Fibroblast of skin of right biceps (primary cell): ENCODE measurements around the gene PPARA.

Experiments
- DNase-seq: peaks from one replicate; pipeline ENCODE4 v3.0.0-alpha.2; 2013

PPARA gene

DNA sequence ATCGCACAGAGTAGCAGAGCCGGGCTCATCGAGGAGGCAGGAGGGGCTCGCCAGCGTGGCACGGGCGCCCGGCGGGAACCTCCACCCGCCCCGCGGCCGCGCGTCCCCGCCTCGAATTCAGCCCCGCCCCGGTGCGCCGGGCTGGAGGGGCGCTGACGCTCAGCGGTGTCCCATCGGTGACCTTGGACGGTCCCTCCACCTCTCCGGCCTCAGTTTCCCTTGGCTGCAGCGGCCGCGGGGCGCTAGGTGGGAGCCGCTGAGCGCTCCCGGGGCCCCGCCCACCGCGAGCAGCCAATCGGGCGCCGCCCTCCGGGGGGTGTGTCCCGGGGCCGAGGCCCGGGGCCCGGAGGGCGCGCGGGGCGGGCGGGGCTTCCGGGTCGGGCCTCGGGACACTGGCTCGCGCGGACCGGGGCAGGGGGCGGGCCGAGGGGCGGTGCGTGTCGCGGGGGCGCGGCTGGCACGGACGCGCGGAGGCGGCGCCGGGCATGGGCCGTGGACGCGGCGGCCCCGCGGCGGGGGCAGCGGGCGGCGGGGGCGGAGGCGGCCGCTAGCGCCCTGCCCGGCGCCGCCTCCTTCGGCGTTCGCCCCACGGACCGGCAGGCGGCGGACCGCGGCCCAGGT, at the start of gene PPARA:
Gene PPARA, plus strand, starts transcription at position 493 of the 621 bp plus-strand sequence. CDS start 47,858 bp downstream, outside the sequence.
- DNase-seq = peak; percentile 78

DNA sequence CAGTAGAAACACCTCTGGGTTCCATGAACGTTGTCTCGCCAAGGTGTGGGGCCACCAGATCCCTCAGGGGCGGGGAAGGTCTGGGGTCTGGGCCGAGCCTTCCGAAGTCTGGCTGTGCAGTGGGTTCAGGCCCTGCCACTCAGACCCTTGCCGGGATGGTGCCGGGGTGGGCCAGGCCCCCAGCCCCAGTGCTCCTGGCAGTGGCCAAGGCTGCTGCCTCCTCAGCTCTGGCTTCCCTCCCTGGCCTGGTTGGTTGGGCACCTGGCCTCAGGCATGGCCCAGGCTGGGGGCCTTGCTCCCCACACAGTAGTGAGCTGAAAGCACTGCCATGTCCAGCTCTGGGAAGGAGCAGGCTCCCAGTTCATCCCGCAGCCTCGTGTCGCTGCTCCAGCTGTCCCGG, 48.2 kb upstream of the PPARA start:
- DNase-seq = no peak

DNA sequence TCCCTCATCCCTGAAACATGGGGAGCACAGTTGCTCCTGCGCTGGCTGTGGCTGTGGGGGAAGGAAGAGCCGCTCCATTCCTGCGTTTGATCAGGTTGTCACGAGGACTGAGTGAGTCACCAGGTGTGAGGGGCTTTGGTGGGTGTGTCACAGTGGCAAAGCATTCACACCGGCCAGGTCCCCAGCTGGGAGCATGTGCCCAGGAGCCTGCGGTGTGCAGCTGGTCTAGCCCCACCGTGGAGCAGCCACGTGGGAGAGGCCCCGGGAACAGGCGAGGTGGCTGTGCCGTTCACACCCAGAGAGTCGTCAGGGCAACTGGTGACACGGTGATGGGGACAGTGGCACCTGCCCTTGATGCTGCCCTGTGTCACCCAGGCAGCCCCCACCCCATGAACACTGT, 47.6 kb upstream of the PPARA start:
- no peak for DNase-seq

DNA sequence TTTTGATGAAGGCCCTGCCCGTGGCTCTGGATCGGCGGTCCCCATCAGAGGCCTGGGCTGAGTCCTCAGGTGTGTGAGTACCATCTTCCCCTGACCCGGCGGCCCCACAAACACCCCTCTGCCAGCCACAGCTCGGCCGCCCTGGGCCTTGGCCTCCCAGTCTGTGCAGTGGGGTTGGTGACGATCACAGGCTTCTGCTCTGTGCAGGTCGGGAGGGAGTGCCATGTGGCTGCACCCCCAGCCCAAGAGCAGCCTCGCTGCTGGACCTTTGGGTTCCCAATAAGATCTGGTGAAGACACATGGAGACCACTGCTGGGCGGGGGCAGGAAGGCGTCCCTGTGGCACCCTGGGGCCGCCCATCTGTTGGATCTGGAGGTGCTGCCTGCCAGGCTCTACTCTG, 47.1 kb upstream of the PPARA start:
- DNase-seq = no peak

DNA sequence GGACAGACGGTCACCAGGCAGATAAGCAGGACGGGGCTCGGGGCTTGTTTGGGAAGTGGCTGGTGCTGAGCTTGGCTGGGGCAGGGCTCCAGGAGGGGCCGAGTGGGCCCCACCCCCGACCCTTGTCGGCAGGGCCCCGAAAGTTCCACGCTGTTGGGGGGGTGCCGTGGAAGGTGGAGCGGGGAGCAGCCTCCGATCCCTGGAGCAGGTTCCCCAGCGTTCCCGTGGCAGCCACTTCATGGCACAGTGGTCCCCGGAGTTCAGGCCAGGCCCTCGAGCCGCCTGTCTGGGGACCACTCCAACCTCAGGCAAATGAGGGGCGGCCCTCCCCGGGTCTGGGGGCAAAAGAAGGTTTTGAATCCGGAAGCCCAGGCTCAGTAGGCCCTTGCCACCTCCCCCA, 46.7 kb upstream of the PPARA start:
- no peak for DNase-seq

DNA sequence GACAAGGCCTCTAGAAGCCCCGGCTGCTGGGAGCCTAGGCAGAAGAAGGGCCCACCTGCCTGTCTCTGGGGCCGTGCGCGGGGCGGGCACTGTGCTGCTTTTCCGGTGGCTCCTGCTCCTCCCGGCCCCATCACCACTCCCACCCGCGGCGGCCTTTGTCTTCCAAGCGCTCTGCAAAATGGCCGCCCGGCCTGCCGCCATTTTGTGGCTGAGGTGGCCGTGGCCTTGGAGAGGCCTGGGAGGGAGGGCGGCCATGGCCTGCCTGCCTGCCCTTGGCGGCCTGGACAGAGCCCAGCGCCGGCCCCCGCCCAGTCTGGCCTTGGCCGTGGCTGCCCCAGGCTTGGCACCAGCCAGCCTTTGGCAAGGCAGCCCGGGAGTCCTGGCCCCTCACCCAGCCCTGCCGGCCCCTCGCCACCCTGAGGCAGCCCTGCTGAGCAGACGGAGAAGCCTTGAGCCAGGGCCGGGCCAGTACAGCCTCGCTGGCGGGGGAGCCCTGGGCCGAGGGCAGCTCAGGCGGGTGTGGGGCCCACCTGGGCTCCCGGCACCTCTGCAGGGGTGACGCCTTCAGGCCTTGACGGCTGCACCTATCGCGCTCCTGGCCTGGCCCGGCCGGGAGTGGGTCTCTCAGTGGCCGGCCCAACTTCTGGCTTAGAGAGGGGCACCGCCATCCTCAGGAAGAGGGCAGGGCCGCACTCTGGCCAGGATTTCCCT, 46.0 kb upstream of the PPARA start:
- DNase-seq = no peak

DNA sequence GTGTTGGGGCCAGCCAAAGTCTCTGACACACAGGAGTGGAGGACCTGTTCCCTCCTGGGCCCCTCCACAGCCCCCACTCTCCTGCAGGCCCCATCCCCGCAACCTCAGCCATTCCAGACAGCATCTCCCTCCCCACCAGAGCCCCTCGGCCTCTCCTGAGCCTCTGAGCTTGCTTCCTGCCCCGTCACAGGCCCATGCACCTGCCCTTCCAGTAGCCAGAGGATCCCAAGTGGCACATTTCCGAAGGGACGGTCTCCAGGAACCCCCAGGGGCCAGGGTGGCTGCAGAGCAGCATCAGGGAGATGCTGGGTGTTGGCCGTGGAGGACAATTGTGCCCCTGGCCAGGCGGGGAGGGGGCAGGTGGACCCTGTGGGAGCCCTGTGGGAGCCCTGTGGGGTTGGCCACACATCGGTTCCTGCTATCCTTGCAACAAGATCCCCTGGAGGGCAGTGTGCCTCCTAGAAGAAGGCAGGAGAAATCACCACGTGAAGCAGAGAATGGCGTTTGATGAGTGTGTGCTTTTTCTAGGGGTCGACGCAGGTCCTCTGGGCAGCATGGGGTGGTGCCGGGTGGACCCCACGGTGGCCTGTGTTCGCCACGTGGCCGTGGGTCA, 45.3 kb upstream of the PPARA start:
- DNase-seq = no peak

DNA sequence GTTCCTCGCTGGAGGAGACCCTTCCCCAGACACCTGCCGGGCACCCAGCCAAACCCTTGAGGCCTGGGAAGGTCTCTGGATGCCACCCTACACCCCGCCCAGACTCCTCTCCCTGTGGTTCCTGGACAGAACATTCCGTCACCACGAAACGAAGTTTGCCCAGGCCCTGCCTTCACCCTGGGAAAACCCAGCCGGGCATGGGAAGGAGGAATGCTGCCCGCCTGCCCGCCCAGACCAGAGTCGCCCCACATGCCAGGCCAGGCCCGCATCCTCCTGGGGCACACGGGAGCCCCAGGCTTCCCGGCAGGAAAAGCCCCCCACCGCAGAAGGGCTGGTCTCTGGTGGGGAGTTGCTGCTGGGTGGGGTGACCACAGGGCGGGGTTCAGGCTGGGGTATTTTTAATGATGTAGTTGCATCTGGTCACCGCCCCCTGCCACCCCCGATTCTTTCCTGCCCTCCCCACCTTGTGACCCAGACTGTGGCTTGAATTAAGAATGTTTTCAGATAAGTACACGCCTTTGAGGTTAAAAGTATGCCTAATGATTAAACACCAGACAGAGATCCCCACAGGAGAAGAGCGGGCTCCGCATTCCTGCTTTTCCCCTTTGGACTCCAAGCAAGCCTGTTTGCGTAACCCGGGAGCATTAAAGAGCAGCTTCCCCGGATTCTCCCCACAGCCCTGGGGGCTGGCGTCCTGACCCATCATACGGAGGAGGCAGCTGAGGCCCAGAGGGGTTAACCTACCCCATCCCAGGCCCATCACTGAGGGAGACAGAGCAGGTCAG, 44.6 kb upstream of the PPARA start:
- peak; percentile 74 for DNase-seq

DNA sequence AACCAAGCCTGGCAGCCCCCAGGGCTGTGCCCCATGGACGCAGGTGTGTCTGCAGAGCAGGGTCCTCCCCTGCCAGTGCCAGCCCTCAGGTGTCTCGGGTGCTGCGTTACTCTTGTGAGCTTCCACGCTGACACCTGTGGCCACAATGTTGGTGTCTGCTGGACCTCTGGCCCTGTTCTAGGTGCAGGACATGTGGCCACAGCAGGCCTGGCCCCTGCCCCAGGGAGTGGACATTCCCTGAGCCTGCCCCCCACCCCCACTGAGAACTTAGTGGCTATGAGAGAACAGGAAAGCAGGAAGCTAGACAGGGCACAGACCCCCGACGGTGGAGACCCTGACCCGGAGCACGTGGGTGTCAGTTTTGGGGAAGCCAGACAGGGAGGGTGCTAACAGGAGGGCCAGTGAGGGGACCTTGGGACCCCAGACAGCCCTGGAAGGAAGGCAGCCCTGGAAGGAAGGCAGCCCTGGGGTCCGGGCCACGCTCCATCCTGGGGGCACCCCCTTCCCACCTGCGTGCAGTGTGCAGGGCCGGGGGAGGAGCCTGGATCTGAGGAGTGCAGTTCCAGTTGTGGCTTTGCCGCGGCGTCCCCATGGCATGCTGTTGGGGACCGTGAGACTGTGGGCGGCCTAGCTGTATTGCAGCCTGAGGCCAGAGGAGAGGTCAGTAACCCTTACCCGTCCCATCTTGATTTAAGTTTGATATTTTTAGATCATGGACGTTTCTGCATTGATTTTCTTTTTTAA, 43.9 kb upstream of the PPARA start:
- DNase-seq = no peak

DNA sequence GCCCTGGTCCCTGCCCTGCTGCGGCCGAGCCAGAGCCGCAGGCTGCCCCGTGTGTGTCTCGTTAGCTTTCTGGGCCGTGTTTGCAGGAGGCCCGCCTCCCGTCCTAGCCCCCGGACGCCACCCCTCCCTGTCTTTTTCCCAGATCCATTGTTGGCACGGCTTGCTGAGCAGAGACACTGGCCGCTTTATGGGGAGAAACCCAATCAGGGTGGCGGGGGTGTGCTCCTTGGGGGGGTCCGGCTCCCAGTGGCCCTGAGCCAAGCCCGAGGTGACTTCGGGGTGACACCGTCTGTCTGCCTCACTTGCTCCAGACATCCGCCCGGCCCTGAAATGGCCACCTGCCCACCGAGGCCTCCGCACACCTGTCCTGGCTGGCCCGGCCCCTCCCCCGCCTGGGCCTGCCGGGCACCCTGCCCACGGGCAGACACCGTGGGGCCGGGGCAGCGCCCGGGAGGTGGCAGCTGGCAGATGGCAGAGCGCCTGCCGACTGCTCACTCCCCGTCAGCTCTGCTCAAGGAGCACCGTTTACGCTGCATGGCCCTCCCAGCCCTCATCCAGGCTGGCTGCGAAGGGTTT, 43.1 kb upstream of the PPARA start:
- DNase-seq = no peak

DNA sequence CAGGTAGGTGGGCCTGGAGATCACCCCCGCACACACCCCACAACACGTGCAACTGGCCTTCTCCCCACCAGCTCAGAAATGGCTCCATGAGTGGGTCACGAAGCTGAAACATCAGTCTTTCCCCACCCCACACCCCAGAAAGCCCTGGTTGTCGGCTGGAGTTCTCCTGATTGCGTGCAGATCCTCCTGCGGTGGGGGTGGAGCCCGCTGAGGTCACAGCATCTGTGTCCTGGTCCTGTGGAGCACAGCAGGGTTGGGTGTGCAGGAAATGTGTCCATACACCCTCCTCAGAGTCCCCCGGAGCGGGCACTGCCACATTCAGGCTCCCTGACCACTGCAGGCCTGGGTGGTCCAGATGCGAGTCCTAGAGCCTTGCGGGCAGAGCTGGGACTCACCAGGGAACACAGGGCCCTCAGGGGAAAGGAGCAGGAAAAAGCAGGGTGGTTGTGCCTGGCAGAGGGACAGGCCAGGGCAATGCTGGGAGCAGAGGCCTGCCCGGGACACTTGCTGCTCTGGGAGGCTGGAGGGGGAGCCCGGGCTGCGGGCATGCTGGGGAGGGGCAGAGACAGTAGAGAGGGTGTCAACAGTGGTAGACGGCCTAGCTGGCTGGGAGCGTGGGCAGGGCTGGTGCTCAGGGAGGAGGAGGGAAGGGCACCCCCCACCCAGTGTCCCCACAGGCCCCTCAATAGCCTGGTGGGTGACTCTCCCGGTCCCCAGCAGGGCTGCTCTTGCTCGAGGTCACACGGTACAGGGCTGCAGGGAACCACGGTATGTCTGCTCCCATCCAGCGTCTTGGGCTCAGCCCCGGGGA, 42.4 kb upstream of the PPARA start:
- no peak for DNase-seq

DNA sequence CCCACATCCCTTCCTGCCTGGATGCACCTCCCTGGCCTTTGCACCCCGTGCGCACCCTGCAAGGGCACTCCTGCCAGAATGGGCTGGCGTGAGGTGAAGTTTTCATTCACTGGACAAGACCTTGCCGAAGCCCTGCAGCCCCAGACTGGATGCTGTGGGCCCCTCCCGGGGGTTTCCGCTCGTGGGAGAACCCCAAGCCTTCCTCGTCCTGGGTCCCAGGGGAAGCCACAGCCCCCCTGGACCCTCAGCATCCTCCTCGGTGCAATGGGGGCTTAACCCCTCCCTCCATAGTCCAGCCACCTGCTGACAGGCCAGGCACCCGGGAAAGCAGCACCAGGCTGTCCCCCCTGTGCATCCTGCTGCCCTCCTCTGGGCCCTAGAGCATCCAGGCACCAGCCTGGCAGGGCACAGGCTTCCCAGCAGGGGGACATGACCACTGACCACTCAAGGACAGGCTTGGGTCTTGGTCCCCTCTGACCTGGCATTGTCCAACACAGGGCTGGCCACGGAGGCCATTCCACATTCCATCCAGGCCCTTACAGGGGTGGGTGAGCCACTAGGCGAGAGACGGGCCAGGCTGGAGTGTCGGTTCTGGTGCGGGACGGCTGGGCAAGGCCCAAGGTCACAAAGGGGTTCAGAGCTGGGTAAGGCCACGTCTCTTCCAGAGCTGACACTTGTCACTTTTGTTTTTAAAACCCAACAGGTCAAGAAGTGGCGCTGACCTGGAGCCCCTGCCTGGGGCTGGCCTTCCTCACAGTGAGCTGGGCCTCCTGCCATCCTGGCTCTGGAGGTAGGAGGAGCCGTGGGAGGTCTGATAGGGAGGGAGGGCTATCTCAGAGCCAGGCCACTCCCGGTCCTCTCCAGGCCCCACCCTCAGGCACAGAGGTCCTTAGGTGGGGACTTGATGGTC, 41.5 kb upstream of the PPARA start:
- peak; percentile 46 for DNase-seq

DNA sequence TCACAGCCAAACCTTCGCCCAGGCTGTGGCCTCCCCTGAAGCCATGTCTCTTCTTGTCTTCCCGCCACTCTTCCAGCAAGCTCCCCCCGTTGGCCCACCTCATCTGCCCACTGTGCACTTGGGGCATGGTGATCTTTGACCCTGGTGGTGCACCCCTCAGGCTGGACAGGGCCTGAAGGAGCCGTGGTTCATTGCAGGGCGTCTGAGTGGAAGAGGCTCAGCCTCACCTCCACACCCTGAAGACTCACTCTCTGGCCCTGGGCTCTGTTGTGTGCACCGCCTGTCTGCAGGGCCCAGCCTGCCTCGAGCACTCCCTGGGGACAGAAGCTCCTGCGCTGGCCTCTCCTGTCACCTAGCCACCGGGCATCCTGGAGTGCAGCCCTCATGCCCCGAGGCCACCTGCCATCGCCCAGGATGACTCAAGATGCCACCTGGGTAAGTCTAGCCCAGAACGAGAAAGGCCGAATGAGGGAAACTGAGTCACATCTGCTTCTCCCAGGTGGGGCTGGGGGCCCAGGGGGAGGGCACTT, 40.8 kb upstream of the PPARA start:
- no peak for DNase-seq

DNA sequence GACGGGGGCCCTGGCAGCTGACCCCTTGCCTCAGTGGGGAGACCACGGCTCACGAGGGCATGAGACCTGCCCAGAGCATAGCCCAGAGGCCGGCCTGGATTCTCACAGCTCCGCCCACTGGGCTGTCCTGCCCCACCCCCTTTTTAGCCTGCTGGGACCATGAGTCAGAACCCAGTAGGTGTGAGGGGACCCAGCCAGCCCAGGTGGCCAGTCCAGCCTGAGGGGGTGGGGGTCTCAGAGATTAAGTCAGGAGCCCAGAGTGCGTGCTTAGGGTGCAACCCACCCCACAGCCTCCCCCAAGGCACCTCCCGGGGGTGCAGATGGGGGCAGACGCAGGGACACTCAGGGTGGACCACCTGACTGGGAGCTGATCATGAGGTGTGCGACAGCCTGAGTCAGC, 40.1 kb upstream of the PPARA start:
- DNase-seq = peak; percentile 36

DNA sequence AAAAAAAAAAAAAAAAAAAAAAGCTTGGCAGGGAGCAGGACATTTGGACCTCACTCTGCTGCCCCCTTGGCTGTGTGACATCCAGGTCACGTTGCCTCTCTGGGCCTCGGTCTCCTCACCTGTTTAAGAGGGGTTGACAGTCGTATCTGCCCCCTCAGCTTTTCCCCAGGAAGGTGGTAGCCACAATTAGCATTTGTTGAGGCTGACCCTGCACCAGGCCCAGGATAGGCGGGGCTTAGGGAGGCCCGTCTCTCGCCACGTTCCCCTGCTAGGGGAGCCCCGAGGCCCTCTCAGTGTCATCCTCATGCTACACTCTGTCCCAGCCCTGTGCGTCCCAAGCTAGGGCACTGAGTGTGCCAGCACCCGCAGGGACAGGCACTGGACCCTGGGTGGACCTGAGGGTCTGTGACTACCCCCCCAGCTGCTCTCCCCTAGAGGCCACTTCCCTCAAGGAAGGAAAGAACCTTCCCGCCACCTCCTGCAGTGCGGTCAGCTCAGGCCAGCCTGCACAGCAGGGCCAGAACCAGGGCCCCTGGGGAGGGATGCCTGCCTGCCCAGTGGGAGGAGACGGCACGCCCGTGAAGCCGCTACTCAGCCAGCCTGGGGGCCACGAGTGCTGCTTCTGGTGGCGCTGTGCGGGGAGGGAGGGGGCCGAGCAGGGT, 38.5 kb upstream of the PPARA start:
- no peak for DNase-seq

DNA sequence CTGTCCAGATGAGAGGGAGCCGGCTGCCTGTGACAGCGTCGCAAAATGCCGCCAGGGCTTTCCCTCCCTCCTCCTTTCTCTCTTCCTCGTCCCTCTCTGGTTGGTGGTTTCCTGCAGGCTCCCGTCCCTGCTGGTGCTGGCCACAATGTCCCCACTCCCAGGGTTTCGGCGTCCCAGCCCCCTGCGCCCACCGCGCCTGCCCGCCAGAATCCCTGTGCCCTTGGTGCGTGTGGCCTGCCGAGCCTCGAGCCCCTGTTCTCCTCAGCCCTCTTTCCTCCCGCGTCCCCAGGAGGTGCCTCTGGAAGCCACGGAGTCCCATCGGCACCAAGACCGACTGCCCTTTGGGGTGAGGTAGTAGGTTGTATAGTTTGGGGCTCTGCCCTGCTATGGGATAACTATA, 37.9 kb upstream of the PPARA start:
- DNase-seq = no peak

DNA sequence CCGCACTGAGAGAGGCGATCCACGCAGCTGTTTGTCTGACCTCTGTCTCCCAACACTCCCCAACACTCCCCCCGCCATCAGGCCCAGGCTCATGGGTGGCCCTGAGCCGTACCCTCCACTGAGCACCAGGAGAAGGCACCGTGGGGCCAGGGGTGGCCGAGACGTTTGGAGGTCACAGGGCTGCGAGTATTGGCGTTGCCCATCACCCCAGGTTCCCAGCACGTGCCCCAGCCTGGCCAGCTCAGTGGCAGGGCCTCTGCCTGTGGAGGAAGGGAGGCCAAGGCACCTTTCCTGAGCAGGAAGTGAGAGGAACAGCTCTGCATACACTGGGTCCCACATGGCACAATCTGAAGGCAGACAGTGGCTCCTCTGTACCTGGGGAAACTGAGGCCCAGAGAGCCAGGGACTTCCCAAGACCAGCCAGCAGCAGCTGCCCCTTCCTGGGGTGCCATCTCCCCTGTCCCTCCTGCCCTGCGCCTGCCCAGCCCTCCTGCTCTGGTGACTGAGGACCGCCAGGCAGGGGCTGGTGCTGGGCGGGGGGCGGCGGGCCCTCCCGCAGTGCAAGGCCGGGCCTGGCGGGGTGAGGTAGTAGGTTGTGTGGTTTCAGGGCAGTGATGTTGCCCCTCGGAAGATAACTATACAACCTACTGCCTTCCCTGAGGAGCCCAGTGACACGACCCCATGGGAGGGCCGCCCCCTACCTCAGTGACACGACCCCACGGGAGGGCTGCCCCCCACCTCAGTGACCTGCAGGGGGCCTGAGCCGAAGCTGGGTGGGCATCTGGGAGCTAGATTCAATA, 37.0 kb upstream of the PPARA start:
- DNase-seq = no peak

DNA sequence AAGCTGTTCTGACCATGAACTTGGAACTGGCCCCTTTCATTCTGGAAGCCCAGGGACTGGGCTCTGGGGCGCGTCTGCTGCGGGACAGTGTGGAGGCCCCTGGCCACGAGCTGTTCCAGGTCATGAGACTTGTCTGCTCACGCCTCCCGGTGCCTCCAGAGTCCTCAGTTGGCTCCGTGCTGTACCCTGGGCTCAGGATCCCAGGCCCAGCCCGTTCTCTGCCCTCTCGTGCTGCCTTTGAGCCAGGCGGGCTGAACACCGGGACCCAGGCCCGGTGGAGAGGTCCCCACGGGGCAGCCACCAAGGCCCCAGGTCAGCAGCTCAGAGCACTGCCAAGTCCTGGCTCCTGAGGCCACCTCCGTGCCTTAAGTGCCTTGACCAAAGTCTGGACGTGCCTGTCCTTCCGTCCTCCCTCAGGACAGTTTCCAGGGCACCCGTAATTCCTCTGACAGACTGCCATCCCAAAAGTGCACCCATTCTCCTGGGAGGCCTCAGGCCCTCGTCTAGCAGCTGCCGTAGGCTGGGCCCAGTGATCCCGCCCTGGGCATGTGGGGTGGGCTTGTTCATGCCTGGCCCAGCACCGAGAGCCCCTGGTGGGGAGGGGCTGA, 36.3 kb upstream of the PPARA start:
- no peak for DNase-seq
